Right hindlimb (tissue), 1 donor: ENCODE data around the gene ARMCX1.
A peak's percentile ranks its signal among the peaks of the same experiment; 100 is the strongest.
"Not testable (repeated sequence)": the region's sequence is repeated elsewhere in the genome, so short reads cannot be mapped to it uniquely, and the experiment has no call there.

ENCODE experiments used
- DNase-seq: peaks from one replicate; pipeline ENCODE4 v3.0.0-alpha.2; 2018

ARMCX1 gene

GRCh38 chrX:101550362-101550750 is at the start of gene ARMCX1:
TSS of gene ARMCX1 (plus strand) at chrX:101550547. CDS start at chrX:101552931, 2,384 bp downstream.
- DNase-seq: peak; percentile 86

GRCh38 chrX:101502929-101503328 is 47.4 kb upstream of the ARMCX1 start:
- DNase-seq: not testable (repeated sequence)

GRCh38 chrX:101507372-101507771 is 43.0 kb upstream of the ARMCX1 start:
- DNase-seq: no peak

- DNase-seq: no peak
Observed at GRCh38 chrX:101507986-101508385, 42.4 kb upstream of the ARMCX1 start.

- DNase-seq: no peak
Observed at GRCh38 chrX:101530944-101531343, 19.4 kb upstream of the ARMCX1 start.

- no peak for DNase-seq
Observed at GRCh38 chrX:101539116-101539515, 11.2 kb upstream of the ARMCX1 start.

- DNase-seq: peak; percentile 81
Observed at GRCh38 chrX:101550751-101551379, 518 bp downstream of the ARMCX1 start.

- no peak for DNase-seq
Observed at GRCh38 chrX:101551380-101551767, 1.0 kb downstream of the ARMCX1 start.

- no peak for DNase-seq
Observed at GRCh38 chrX:101552714-101553113, 2.4 kb downstream of the ARMCX1 start.

GRCh38 chrX:101564651-101565050 is 14.3 kb downstream of the ARMCX1 start:
- DNase-seq: no peak

GRCh38 chrX:101595739-101596419 is 45.5 kb downstream of the ARMCX1 start:
- DNase-seq: peak; percentile 34

- DNase-seq: not testable (repeated sequence)
Observed at GRCh38 chrX:101599592-101599991, 49.2 kb downstream of the ARMCX1 start.

- no peak for DNase-seq
Observed at GRCh38 chrX:101602077-101602476, 51.7 kb downstream of the ARMCX1 start.
